Activated T-cell treated with anti-CD3 and anti-CD28 coated beads, Interleukin-2, amount 50 U/mL, for 24 hours (primary cell): ENCODE data around the gene DCAF15.
"Not testable (repeated sequence)": the region's sequence is repeated elsewhere in the genome, so short reads cannot be mapped to it uniquely, and the experiment has no call there.

Experiments
- DNase-seq: peaks from one replicate; pipeline ENCODE4 v3.0.0-alpha.2; 2020
- H3K27ac Mint-ChIP-seq: 2 replicates; pipeline ENCODE4 v1.8.0; 2020; ENCODE audit warnings: mild to moderate bottlenecking, mixed read lengths
- H3K27me3 Mint-ChIP-seq: 2 replicates; pipeline ENCODE4 v1.8.0; 2020; ENCODE audit warnings: mixed read lengths
- H3K36me3 Mint-ChIP-seq: 2 replicates; pipeline ENCODE4 v1.8.0; 2020; ENCODE audit warnings: low read depth, mixed read lengths
- H3K4me1 Mint-ChIP-seq: 2 replicates; pipeline ENCODE4 v1.8.0; 2020; ENCODE audit warnings: low read depth, mixed read lengths
- H3K4me3 Mint-ChIP-seq: 2 replicates; pipeline ENCODE4 v1.8.0; 2020; ENCODE audit warnings: mild to moderate bottlenecking, moderate library complexity, mixed read lengths
- H3K9me3 Mint-ChIP-seq: 2 replicates; pipeline ENCODE4 v1.8.0; 2020; ENCODE audit warnings: mixed read lengths

The DCAF15 gene

DNA sequence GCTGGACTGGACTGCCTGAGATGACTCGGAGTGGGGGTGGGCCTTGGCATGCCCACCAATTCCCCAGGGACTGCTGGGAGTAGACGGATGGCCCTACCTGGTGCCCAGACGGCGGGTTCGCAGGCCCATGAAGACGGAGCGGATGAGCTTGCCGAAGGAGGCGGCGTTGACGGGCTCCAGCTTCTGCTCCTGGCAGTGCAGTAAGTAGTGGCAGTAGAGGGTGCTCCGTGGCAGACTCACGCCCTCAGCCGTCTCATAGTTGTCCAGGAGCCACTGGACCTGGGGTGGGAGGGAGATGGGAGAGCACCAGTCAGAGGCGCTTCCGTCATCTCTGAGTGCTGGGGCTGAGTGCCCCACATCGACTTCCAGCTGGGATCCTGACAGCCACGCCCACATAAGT, 17.6 kb downstream of the DCAF15 start:
- Mint-ChIP-seq H3K27ac (no peak overlapping the region), H3K4me1 (peaks cover 8% of the 10 kb centered on the region)

DNA sequence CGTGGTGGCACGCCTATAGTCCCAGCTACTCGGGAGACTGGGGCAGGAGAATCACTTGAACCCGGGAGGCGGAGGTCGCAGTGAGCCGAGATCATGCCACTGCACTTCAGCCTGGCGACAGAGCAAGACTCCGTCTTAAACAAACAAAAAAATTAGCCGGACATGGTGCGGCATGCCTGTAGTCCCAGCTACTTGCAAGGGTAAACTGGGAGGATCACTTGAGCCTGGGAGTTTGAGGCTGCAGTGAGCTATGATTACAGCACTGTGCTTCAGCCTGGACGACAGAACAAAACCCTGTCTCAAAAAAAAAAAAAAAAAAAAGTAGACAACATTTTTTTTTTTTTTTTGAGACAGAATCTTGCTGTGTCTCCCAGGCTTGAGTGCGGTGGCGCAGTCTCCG, 19.6 kb downstream of the DCAF15 start:
- H3K4me3 Mint-ChIP-seq, H3K27me3 Mint-ChIP-seq, H3K9me3 Mint-ChIP-seq, DNase-seq, H3K27ac Mint-ChIP-seq, H3K4me1 Mint-ChIP-seq: not testable (repeated sequence)
- H3K36me3 Mint-ChIP-seq: peaks cover 68% of the 10 kb centered on the region

More for the DNA sequence above, 17.6 kb downstream of the DCAF15 start:
- DNase-seq: no peak
- H3K9me3 Mint-ChIP-seq: no peaks in the 10 kb centered on the region
- no peak overlapping the region for H3K4me3 Mint-ChIP-seq
- H3K36me3 Mint-ChIP-seq: peaks cover 70% of the 10 kb centered on the region
- H3K27me3 Mint-ChIP-seq: no peaks in the 10 kb centered on the region

DNA sequence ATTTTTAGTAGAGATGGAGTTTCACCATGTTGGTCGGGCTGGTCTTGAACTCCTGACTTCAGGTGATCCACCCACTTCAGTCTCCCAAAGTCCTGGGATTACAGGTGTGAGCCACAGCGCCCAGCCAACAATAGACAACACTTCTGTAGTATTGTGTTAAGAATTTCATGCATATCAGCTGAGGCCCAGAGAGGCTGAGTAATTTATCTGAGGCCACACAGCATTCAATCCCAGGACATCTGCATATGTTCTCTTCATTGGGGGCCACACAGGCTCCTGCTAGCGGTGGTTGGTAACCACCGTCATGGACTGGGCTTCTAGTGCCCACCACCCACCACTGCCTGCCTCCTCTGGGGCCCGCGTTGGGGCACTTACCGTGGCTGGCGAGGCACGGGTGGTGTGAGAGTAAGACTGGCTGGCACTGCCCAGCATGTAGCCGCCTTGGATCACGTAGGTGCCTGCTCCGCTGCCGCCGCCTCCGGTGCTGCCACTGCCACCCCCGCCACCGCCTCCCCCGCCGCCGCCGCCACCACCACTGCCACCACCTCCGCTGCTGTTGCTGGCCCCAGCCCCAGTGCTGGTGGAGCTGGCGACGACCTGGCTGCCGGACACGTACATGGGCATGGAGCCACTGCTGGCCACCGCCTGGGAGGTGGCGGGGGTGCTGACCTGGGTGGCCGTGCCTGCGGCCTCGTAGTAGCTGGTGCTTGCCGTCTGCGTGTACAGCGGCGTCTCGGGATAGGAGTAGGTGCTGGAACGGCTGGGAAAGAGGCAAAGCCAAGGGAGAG, 20.3 kb downstream of the DCAF15 start:
- Mint-ChIP-seq H3K27ac (no peak overlapping the region), H3K4me1 (peaks cover 8% of the 10 kb centered on the region), H3K36me3 (peaks cover 61% of the 10 kb centered on the region), H3K4me3 (no peak overlapping the region), H3K27me3 (no peaks in the 10 kb centered on the region), H3K9me3 (no peaks in the 10 kb centered on the region)
- DNase-seq: no peak

DNA sequence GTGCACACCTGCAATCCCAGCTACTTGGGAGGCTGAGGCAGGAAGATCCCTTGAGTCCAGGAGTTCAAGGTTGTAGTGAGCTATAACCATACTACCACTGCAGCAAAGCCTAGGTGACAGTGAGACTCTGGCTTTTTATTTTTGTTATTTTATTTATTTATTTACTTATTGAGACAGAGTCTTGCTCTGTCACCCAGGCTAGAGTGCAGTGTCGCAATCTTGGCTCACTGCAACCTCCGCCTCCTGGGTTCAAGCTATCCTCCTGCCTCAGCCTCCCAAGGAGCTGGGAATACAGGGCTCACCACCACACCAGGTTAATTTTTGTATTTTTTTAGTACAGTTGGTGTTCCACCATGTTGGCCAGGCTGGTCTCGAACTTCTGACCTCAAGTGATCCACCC, 21.2 kb downstream of the DCAF15 start:
- not testable (repeated sequence) for H3K9me3 Mint-ChIP-seq, H3K27me3 Mint-ChIP-seq, H3K4me3 Mint-ChIP-seq, DNase-seq
- Mint-ChIP-seq H3K36me3 (peaks cover 58% of the 10 kb centered on the region), H3K27ac (peak overlapping the region; percentile 14), H3K4me1 (peaks cover 13% of the 10 kb centered on the region)

DNA sequence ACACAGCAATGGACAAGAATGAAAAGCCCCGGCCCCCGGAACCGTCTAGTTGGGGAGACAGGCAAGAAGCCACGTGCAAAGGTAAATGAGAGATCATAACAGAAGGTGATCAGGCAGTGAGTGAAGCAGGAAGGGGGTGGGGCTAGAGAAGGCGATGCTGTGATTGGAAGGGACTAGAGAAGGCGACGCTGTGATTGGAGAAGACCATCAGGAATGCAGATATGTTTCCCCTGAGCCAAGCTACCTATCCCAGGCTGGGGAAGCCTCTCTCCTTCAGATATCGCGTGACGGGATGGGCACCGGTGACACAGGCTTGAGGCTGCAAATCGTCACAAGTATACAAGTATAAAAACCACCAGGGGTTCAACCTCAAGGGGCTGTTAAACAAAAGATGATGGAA, 21.8 kb downstream of the DCAF15 start:
- Mint-ChIP-seq H3K36me3 (peaks cover 53% of the 10 kb centered on the region), H3K9me3 (no peaks in the 10 kb centered on the region), H3K27ac (no peak overlapping the region), H3K4me3 (no peak overlapping the region), H3K27me3 (no peaks in the 10 kb centered on the region), H3K4me1 (peaks cover 13% of the 10 kb centered on the region)
- DNase-seq: peak; percentile 53

DNA sequence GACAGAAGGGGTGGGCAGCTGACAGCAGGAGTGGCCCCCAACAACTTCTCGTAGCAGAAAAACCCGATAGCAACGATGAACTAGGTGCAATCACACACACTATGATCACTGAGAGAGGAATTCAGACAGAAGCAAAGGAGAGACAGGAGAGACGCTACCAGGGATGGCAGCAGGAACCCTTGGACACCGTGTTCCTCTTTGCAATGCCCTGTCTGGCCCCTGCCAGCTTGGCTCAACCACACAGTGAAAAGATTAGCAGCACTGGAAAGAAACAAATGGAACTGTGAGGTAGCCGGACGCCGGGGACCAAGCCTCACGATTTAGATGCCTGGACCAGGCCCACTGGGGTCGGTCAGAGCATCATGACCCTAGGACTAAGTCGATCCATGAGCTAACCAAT, 23.6 kb downstream of the DCAF15 start:
- H3K9me3 Mint-ChIP-seq: no peaks in the 10 kb centered on the region
- H3K27me3 Mint-ChIP-seq: no peaks in the 10 kb centered on the region
- H3K27ac Mint-ChIP-seq: no peak overlapping the region

DNA sequence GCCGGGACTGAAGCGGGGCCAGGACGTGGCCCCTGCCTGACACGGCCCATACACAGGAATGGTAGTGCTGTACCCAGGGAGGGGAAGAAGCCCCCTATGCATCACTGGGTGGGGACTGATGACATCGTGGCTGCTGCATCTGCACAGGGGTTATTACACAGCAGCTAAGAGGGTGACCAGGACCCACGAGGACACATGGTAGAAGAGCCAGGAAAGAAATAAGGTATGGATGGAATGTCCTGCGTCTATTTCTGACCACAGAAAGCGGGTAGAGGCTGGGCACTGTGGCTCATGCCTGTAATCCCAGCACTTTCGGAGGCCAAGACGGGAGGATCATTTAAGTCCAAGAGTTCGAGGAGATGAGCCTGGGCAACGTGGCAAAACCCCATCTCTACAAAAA, 24.1 kb downstream of the DCAF15 start:
- Mint-ChIP-seq H3K36me3 (peaks cover 41% of the 10 kb centered on the region), H3K4me3 (no peak overlapping the region), H3K27me3 (no peaks in the 10 kb centered on the region), H3K4me1 (peaks cover 19% of the 10 kb centered on the region), H3K27ac (no peak overlapping the region), H3K9me3 (no peaks in the 10 kb centered on the region)
- DNase-seq: no peak

More for the DNA sequence above, 23.6 kb downstream of the DCAF15 start:
- no peak for DNase-seq
- Mint-ChIP-seq H3K4me1 (peaks cover 19% of the 10 kb centered on the region), H3K4me3 (no peak overlapping the region), H3K36me3 (peaks cover 43% of the 10 kb centered on the region)

DNA sequence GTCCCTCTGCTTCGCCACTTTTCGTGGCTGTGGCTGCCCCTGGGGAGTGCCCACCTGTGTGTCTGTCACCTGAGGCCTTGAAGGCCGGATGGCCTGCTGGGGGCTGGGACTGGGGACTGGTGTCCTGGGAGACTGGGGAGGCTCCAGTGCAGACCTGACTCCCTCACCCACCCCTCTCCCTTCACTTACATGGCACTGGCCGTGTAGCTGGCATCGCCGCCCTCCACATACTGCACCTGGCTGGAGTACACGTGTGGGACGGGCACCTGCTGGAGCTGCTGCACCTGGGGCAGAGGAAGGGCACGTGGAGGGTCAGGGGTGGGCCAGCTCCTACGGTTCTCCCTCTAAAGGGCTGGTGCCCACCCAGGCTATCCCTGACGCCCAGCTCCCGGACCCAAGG, 25.5 kb downstream of the DCAF15 start:
- H3K4me1 Mint-ChIP-seq: peaks cover 30% of the 10 kb centered on the region
- no peak for DNase-seq
- no peaks in the 10 kb centered on the region for H3K27me3 Mint-ChIP-seq
- no peak overlapping the region for H3K27ac Mint-ChIP-seq
- H3K9me3 Mint-ChIP-seq: no peaks in the 10 kb centered on the region
- no peak overlapping the region for H3K4me3 Mint-ChIP-seq
- H3K36me3 Mint-ChIP-seq: peaks cover 38% of the 10 kb centered on the region

DNA sequence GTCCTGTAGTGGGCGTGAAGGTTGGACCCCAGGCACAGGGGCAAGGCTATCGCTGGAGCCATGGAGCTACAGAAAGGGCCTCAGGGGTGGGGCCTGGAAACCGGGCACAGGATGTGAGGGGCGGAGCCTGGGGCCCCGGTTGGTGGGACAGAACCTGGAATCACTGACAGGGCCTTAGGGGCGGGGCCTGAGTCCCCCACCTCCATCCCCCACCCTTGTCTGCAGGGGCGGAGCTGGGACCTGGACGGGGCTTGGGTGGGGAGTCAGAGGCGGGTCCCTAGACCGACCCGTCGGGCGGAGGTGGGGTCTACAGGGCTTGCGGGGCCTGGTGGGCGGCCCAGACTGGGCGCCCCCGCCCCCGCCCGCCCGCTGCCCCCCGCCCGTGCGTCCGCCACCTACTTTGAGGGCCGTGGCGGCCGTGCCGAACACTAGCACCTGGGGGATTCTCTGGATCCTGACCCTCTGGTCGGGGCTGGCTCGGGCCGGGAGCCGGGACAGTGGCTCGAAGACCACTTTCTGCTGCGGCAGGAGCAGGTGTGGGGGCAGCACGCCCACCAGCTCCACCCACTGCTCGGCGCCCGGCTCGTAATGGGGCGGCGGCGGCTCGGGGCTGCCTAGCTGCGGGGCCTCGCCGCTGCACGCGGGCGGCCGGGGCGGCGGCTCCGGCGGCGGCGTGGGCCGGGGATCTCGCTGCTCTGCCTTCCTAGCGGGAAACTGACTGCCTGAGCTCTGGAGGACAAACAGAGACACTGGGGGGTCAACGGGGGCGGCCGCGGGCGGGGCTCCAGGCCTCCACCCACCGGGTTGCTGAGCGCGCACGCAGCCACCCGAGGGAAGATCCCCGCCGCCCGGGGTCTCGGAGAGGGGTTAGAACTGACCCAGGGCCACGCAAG, 26.3 kb downstream of the DCAF15 start:
- no peaks in the 10 kb centered on the region for H3K9me3 Mint-ChIP-seq
- peaks cover 36% of the 10 kb centered on the region for H3K36me3 Mint-ChIP-seq
- H3K4me1 Mint-ChIP-seq: peaks cover 36% of the 10 kb centered on the region
- peak; percentile 60 for DNase-seq
- H3K27me3 Mint-ChIP-seq: no peaks in the 10 kb centered on the region
- no peak overlapping the region for H3K4me3 Mint-ChIP-seq
- H3K27ac Mint-ChIP-seq: no peak overlapping the region

DNA sequence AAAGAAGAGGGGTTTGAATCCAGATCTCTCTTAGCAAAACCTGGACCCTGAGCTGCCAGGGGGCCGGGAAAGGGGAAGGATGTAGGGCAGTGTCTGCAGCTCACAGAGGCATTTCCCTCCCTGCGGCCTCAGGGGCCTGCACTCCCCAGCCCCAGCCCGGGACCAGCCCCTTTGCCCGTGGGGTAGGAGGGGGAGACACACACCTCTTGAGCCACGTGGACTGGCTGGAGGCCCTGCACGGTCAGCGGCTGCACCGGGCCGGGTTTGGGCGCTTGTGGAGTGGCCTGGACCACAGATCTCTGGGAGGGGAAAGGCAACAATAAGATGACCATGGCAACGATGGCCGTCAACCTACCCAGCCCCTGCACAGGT, 26.9 kb downstream of the DCAF15 start:
- Mint-ChIP-seq H3K36me3 (peaks cover 32% of the 10 kb centered on the region), H3K27ac (peak overlapping the region; percentile 57), H3K4me1 (peaks cover 35% of the 10 kb centered on the region), H3K4me3 (no peak overlapping the region), H3K9me3 (no peaks in the 10 kb centered on the region), H3K27me3 (no peaks in the 10 kb centered on the region)
- no peak for DNase-seq

DNA sequence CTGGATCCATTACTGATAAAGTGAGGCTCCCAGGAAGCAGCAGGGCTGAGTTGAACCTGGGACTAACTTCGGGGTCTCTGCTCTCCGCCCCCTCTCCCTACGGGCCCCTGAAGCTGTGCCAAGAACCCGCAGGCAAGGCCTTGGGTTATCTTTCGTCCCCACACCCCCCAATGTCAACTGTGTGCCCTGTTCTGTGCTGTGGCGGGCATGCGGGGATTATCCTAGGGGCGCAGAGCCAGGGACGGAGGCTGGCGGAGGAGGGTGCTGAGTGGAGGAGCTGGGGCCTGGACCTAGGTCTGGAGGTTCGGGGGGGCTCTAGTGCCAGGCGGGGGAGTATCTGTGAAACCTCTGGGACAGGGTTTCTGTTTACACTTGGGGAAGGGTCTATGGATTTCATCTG, 27.4 kb downstream of the DCAF15 start:
- Mint-ChIP-seq H3K4me1 (peaks cover 36% of the 10 kb centered on the region), H3K36me3 (peaks cover 28% of the 10 kb centered on the region), H3K4me3 (no peak overlapping the region), H3K27ac (peak overlapping the region; percentile 57), H3K9me3 (no peaks in the 10 kb centered on the region), H3K27me3 (no peaks in the 10 kb centered on the region)
- no peak for DNase-seq

DNA sequence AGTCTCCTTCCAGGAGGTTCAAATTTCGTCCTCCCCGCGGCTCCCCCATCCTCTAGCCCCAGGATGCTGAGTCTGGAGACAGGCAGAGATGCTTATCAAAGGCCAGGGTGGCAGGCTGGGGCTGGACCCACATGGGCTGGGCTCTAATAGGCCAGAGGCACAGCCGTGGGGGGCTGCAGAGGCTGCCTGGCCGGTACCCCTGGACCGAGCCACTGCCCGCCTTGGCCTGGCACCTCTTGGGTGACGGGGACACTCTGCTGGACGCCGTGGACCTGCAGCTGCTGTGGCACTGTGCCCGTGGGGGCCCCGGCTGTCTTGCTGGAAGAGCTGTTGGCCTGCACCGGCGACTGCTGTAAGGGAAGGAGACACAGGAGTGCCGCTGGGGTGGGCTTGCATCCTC, 28.0 kb downstream of the DCAF15 start:
- Mint-ChIP-seq H3K9me3 (no peaks in the 10 kb centered on the region), H3K27ac (no peak overlapping the region), H3K27me3 (no peaks in the 10 kb centered on the region), H3K36me3 (peaks cover 27% of the 10 kb centered on the region), H3K4me3 (no peak overlapping the region), H3K4me1 (peaks cover 41% of the 10 kb centered on the region)
- no peak for DNase-seq

DNA sequence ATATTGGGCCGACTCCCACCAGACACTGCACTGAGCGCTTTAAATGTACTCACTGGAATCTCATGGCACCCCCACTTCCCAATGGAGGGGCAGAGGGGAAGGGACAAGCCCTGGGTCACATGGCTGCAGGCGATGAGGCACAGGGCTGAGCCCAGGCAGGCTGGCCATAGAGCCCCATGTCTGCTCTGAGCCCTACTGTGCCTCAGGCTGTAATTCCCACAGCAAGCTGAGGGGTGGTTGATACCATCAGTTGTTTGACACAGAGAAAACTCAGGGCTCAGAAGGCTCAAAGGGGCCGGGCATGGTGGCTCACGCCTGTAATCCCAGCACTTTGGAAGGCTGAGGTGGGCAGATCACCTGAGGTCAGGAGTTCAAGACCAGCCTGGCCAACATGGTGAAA, 28.7 kb downstream of the DCAF15 start:
- H3K36me3 Mint-ChIP-seq: peaks cover 21% of the 10 kb centered on the region

DNA sequence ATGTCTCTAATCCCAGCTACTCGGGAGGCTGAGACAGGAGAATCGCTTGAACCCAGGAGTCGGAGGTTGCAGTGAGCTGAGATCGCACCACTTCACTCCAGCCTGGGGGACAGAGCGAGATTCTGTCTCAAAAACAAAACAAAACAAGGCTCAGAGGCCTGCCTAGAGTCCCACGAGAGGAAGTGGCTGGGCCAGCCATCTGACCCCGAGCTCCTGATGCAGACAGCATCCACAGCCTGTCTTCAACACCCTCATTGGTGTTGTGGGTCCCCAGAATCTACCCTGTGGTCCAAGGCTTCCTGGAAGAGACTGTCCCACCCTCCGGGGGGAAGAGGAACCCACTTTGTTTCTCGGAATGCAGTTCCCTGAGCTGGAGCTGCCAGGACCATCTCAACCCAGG, 29.2 kb downstream of the DCAF15 start:
- H3K27ac Mint-ChIP-seq: no peak overlapping the region

More for the DNA sequence above, 28.7 kb downstream of the DCAF15 start:
- Mint-ChIP-seq H3K4me1 (peaks cover 48% of the 10 kb centered on the region), H3K27ac (no peak overlapping the region), H3K4me3 (no peak overlapping the region), H3K9me3 (no peaks in the 10 kb centered on the region), H3K27me3 (no peaks in the 10 kb centered on the region)
- DNase-seq: no peak

DNA sequence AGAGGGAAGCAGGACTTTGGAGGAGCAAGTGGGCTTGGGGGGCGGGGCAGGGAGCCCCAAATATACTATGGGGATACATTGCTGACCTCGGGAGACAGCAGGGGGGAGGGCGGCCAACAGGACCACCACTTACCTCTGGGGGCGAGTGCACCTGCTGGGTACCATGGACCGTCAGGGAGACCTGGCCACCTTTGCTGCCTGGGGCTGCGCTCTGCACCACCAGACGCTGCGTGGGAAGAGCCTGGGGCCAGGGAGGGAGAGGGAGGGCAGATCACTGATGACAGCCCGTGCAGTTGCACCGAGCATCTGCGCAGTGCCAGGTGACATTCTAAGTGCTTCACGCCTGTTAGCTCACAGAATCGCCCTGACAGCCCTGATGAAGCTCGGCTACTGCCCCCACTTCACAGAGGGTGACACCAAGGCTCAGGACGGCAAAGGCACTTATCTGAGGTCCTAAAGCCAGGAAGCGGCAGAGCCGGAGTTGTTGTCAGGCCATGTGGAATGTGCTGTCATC, 29.7 kb downstream of the DCAF15 start:
- DNase-seq: no peak
- H3K27me3 Mint-ChIP-seq: no peaks in the 10 kb centered on the region
- no peak overlapping the region for H3K27ac Mint-ChIP-seq
- H3K4me1 Mint-ChIP-seq: peaks cover 57% of the 10 kb centered on the region
- H3K4me3 Mint-ChIP-seq: no peak overlapping the region
- no peaks in the 10 kb centered on the region for H3K9me3 Mint-ChIP-seq
- H3K36me3 Mint-ChIP-seq: peaks cover 15% of the 10 kb centered on the region

More for the DNA sequence above, 29.2 kb downstream of the DCAF15 start:
- Mint-ChIP-seq H3K27me3 (no peaks in the 10 kb centered on the region), H3K9me3 (no peaks in the 10 kb centered on the region), H3K4me3 (no peak overlapping the region), H3K36me3 (peaks cover 16% of the 10 kb centered on the region), H3K4me1 (peaks cover 53% of the 10 kb centered on the region)
- no peak for DNase-seq
